ENCODE data around the gene DISC1.

DNA sequence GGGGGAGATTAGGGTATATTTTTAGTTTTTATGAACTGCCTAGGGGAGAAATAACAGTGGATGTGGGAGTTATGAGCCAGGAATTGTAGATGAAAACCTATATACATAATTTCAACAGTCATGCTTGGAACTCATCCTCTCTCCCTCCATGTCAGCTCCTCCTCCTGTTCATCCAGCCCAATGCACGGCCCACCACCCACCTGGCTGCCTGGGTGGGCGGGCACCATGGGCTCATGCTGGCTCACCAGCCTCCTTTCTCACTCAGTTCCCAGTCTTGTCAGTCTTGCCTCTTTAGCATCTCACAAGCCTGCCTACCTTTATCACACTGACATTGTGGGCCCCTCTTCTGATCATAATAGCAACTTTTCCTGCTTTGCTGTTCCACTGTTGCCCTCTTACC, 336.0 kb downstream of the DISC1 start:
- TF ChIP-seq, protein P1, sequence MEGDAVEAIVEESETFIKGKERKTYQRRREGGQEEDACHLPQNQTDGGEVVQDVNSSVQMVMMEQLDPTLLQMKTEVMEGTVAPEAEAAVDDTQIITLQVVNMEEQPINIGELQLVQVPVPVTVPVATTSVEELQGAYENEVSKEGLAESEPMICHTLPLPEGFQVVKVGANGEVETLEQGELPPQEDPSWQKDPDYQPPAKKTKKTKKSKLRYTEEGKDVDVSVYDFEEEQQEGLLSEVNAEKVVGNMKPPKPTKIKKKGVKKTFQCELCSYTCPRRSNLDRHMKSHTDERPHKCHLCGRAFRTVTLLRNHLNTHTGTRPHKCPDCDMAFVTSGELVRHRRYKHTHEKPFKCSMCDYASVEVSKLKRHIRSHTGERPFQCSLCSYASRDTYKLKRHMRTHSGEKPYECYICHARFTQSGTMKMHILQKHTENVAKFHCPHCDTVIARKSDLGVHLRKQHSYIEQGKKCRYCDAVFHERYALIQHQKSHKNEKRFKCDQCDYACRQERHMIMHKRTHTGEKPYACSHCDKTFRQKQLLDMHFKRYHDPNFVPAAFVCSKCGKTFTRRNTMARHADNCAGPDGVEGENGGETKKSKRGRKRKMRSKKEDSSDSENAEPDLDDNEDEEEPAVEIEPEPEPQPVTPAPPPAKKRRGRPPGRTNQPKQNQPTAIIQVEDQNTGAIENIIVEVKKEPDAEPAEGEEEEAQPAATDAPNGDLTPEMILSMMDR (IDR thresholded peaks at IDR 0.05; ENCODE audit: poor library complexity, severe bottlenecking), result no peak
- no peak for TF ChIP-seq RAD21 (conservative IDR thresholded peaks at IDR 0.05)
- TF ChIP-seq EZH2 (IDR thresholded peaks at IDR 0.05; ENCODE audit: borderline replicate concordance, insufficient read depth, low read length, poor library complexity, severe bottlenecking), result no peak
- TF ChIP-seq POLR2AphosphoS5 (IDR thresholded peaks at IDR 0.05), result no peak
- TF ChIP-seq REST (IDR thresholded peaks at IDR 0.05; ENCODE audit: borderline replicate concordance), result no peak
- TF ChIP-seq TAF1 (IDR thresholded peaks at IDR 0.05; ENCODE audit: low read depth), result no peak
- no peak for TF ChIP-seq EP300 (conservative IDR thresholded peaks at IDR 0.05; ENCODE audit: poor library complexity, severe bottlenecking)
- no peak for TF ChIP-seq MXI1 (conservative IDR thresholded peaks at IDR 0.05; ENCODE audit: poor library complexity, severe bottlenecking)
- no peak for TF ChIP-seq SMC3 (conservative IDR thresholded peaks at IDR 0.05; ENCODE audit: poor library complexity)

Measured in neural cell (in vitro differentiated cells).